Right cardiac atrium (tissue), 5 donors: ENCODE data around the gene RCOR1. TPM values are rescaled to one million over a fixed set of nuclear protein-coding genes. Genes with fewer than 3 reads are reported as not detected.
"Not testable (repeated sequence)": the region's sequence is repeated elsewhere in the genome, so short reads cannot be mapped to it uniquely, and the experiment has no call there.

Source experiments
- ATAC-seq, 2 donors: fragments of 200-7000 bp; cut with Tn5 transposase; one replicate each; pipeline versions ENCODE4 v1.8.0 to v1.9.1; 2020; ENCODE audit warnings: moderate library complexity in 2 of 2, mild to moderate bottlenecking in 1 of 2
- DNase-seq, 3 donors: peaks; one replicate each; pipeline ENCODE4 v3.0.0-alpha.2; 2020
- H3K27ac ChIP-seq: one replicate; pipeline ENCODE4 v1.5.1; 2013; ENCODE audit warnings: mild to moderate bottlenecking, low read length, control low read depth, moderate library complexity
- H3K27me3 ChIP-seq: one replicate; pipeline ENCODE4 v1.6.1; 2013; ENCODE audit not compliant: control insufficient read depth, insufficient read depth
- H3K4me1 ChIP-seq: one replicate; pipeline ENCODE4 v1.6.1; 2013; ENCODE audit warnings: low read length; ENCODE audit not compliant: control insufficient read depth, insufficient read depth
- H3K4me3 ChIP-seq: one replicate; pipeline ENCODE4 v1.5.1; 2013; ENCODE audit warnings: low read length, control low read depth
- H3K9me3 ChIP-seq: one replicate; pipeline ENCODE4 v1.6.1; 2013; ENCODE audit warnings: low read length; ENCODE audit not compliant: control insufficient read depth
- WGBS: extraction: QIAGEN DNeasy Blood & Tissue Kit; methylation state at CpG from one replicate; pipeline ENCODE4 v1.1.7; 2013; 5-methylcytosine and 5-hydroxymethylcytosine counted together
- intact Hi-C, 4 donors: fragments of 100-400 bp; cut with DNase I; formaldehyde crosslinking; loops; one replicate each; pipeline versions ENCODE4 v1.11.0 to v1.14.0; 2022 to 2023
- polyA plus RNA-seq: library from polyadenylated mRNA; stranded (reverse); fragments of 200-250 nt; gene quantifications from one replicate; pipeline ENCODE4 v1.2.3, GENCODE V29; 2013
- total RNA-seq, 4 donors: library from RNA; stranded (reverse); fragmentation: NEBNext Ultra II Directional; extraction: Animal tissue kit (Norgen Biotek cat#: 25700); gene quantifications; one replicate each; pipeline ENCODE4 v1.2.1, GENCODE V29; 2021
- donor health status: healthy with polysubstance abuse.
- donor health status: DM: no; HTN: yes; CAD: no.
- donor health status: DM: no; HTN: no; CAD: no.
- donor health status: DM: no; HTN: yes; CAD: no; lungs with severe emphysema.
- donor health status: DM: yes; HTN: yes; CAD: no.

RCOR1 gene
- total and polyA plus RNA-seq, 5 donors = 4.4 to 14.4 (median 13.0) TPM

- Histone ChIP-seq H3K4me3 (no peak overlapping the region), H3K27ac (no peak overlapping the region), H3K27me3 (no peaks in the 10 kb centered on the region), H3K9me3 (no peaks in the 10 kb centered on the region), H3K4me1 (peaks cover 9% of the 10 kb centered on the region)
- ATAC-seq = no peak
- no peak for DNase-seq
- 68% methylated on average over 4 of the region's 4 CpGs for WGBS
- intact Hi-C loops = no loop called here
These were observed 41.6 kb downstream of the RCOR1 start for GRCh38 chr14:102633906-102634595.

- intact Hi-C loops, H3K4me1 ChIP-seq, H3K27me3 ChIP-seq, H3K27ac ChIP-seq, H3K9me3 ChIP-seq, DNase-seq, H3K4me3 ChIP-seq, ATAC-seq: not testable (repeated sequence)
- 96% methylated on average over 6 of the region's 6 CpGs for WGBS
These were observed 47.2 kb downstream of the RCOR1 start for GRCh38 chr14:102639611-102640010.

GRCh38 chr14:102644523-102644922 lies 52.1 kb downstream of the RCOR1 start:
- H3K4me1 ChIP-seq = peaks cover 2% of the 10 kb centered on the region
- H3K27ac ChIP-seq = no peak overlapping the region
- ATAC-seq (no peak), DNase-seq (no peak)
- WGBS = 90% methylated on average over 3 of the region's 3 CpGs
- H3K27me3 ChIP-seq = no peaks in the 10 kb centered on the region
- no peaks in the 10 kb centered on the region for H3K9me3 ChIP-seq
- H3K4me3 ChIP-seq = no peak overlapping the region
- intact Hi-C loops = no loop called here

- Histone ChIP-seq H3K27ac (no peak overlapping the region), H3K9me3 (no peaks in the 10 kb centered on the region), H3K27me3 (no peaks in the 10 kb centered on the region), H3K4me3 (no peak overlapping the region), H3K4me1 (peaks cover 2% of the 10 kb centered on the region)
- no peak for ATAC-seq
- intact Hi-C loops = no loop called here
- DNase-seq = no peak
- WGBS = 74% methylated on average over 2 of the region's 2 CpGs
These were observed 53.4 kb downstream of the RCOR1 start for GRCh38 chr14:102645746-102646440.

GRCh38 chr14:102646615-102647014 lies 54.2 kb downstream of the RCOR1 start:
- WGBS = 86% methylated on average over 3 of the region's 3 CpGs
- intact Hi-C loops = no loop called here
- Histone ChIP-seq H3K4me1 (peaks cover 3% of the 10 kb centered on the region), H3K27me3 (no peaks in the 10 kb centered on the region), H3K27ac (no peak overlapping the region), H3K9me3 (no peaks in the 10 kb centered on the region), H3K4me3 (no peak overlapping the region)
- ATAC-seq = no peak
- DNase-seq = no peak

- WGBS = 60% methylated on average over 3 of the region's 3 CpGs
- no peak overlapping the region for H3K27ac ChIP-seq
- no peaks in the 10 kb centered on the region for H3K27me3 ChIP-seq
- no peaks in the 10 kb centered on the region for H3K9me3 ChIP-seq
- intact Hi-C loops = no loop called here
- peaks cover 2% of the 10 kb centered on the region for H3K4me1 ChIP-seq
- no peak for DNase-seq
- H3K4me3 ChIP-seq = no peak overlapping the region
- ATAC-seq = no peak
These were observed 59.7 kb downstream of the RCOR1 start for GRCh38 chr14:102652194-102652593.

- Histone ChIP-seq H3K27me3 (no peaks in the 10 kb centered on the region), H3K9me3 (no peaks in the 10 kb centered on the region), H3K27ac (no peak overlapping the region), H3K4me3 (no peak overlapping the region), H3K4me1 (peaks cover 2% of the 10 kb centered on the region)
- 96% methylated on average over 4 of the region's 4 CpGs for WGBS
- ATAC-seq (no peak), DNase-seq (no peak)
- intact Hi-C loops = no loop called here
These were observed 61.8 kb downstream of the RCOR1 start for GRCh38 chr14:102654298-102654697.

- ATAC-seq = no peak
- no peaks in the 10 kb centered on the region for H3K27me3 ChIP-seq
- DNase-seq = no peak
- H3K27ac ChIP-seq = no peak overlapping the region
- peaks cover 2% of the 10 kb centered on the region for H3K4me1 ChIP-seq
- H3K4me3 ChIP-seq = no peak overlapping the region
- no peaks in the 10 kb centered on the region for H3K9me3 ChIP-seq
- intact Hi-C loops = no loop called here
These were observed 62.7 kb downstream of the RCOR1 start for GRCh38 chr14:102655137-102655536.

- no peak for ATAC-seq
- no peaks in the 10 kb centered on the region for H3K27me3 ChIP-seq
- intact Hi-C loops = no loop called here
- peaks cover 2% of the 10 kb centered on the region for H3K4me1 ChIP-seq
- no peak overlapping the region for H3K4me3 ChIP-seq
- DNase-seq = no peak
- no peaks in the 10 kb centered on the region for H3K9me3 ChIP-seq
- WGBS = 72% methylated on average over 4 of the region's 4 CpGs
- H3K27ac ChIP-seq = no peak overlapping the region
These were observed 67.3 kb downstream of the RCOR1 start for GRCh38 chr14:102659797-102660196.

- intact Hi-C loops = no loop called here
- Histone ChIP-seq H3K9me3 (no peaks in the 10 kb centered on the region), H3K4me1 (peaks cover 2% of the 10 kb centered on the region), H3K27me3 (no peaks in the 10 kb centered on the region), H3K4me3 (no peak overlapping the region), H3K27ac (no peak overlapping the region)
- ATAC-seq (no peak), DNase-seq (no peak)
- 98% methylated on average over 4 of the region's 4 CpGs for WGBS
These were observed 69.2 kb downstream of the RCOR1 start for GRCh38 chr14:102661614-102662013.

- no peak overlapping the region for H3K27ac ChIP-seq
- peaks cover 2% of the 10 kb centered on the region for H3K4me1 ChIP-seq
- DNase-seq (no peak), ATAC-seq (no peak)
- no peaks in the 10 kb centered on the region for H3K27me3 ChIP-seq
- 55% methylated on average over 7 of the region's 7 CpGs for WGBS
- intact Hi-C loops = no loop called here
- H3K9me3 ChIP-seq = no peaks in the 10 kb centered on the region
- H3K4me3 ChIP-seq = no peak overlapping the region
These were observed 70.4 kb downstream of the RCOR1 start for GRCh38 chr14:102662636-102663430.
